Measurements from ENCODE around the gene CIITA. TPM values are rescaled to one million over a fixed set of nuclear protein-coding genes. Genes with fewer than 3 reads are reported as not detected.

CIITA gene
- total RNA-seq, 1 experiment from 2014 or later = not detected

- Histone ChIP-seq H2BK5ac (ENCODE audit: insufficient read length, low read length) (no peak overlapping the region), H4K5ac (ENCODE audit: insufficient read length, low read depth, low read length) (no peak overlapping the region), H2AK5ac (ENCODE audit: insufficient read length, low read length) (no peak overlapping the region), H4K91ac (ENCODE audit: insufficient read length, low read depth, low read length) (no peak overlapping the region), H3K79me2 (ENCODE audit: insufficient read depth, low read length) (no peaks in the 10 kb centered on the region), H3K4me2 (ENCODE audit: insufficient read depth, insufficient read length, low read length) (no peak overlapping the region), H3K18ac (ENCODE audit: insufficient read length, low read depth, low read length) (no peak overlapping the region), H4K8ac (replicated peaks; ENCODE audit: insufficient read length, low read depth, low read length) (no peak overlapping the region), H3K9ac (ENCODE audit: extremely low read depth, insufficient read length, low read length) (no peak overlapping the region), H3K4ac (ENCODE audit: low read depth, low read length) (no peak overlapping the region), H2AFZ (ENCODE audit: low read length) (no peak overlapping the region), H3K23me2 (ENCODE audit: insufficient read length, low read depth, low read length, poor library complexity, severe bottlenecking) (no peaks in the 10 kb centered on the region), H2BK20ac (ENCODE audit: low read depth, low read length, poor library complexity, severe bottlenecking) (no peak overlapping the region), H3K23ac (ENCODE audit: insufficient read length, low read depth, low read length) (no peak overlapping the region), H2BK120ac (ENCODE audit: low read depth, low read length, poor library complexity, severe bottlenecking) (no peak overlapping the region), H3K27ac (ENCODE audit: insufficient read length, low read depth, low read length) (no peak overlapping the region), H3T11ph (ENCODE audit: low read length) (no peak overlapping the region), H3K9me3 (ENCODE audit: control insufficient read depth, low read depth, low read length) (no peaks in the 10 kb centered on the region), H4K20me1 (ENCODE audit: control insufficient read depth, insufficient read depth, insufficient read length) (no peaks in the 10 kb centered on the region), H2BK12ac (ENCODE audit: insufficient read length, low read depth, low read length) (no peak overlapping the region), H3K27me3 (ENCODE audit: insufficient read depth, low read length) (no peaks in the 10 kb centered on the region; the same call in 1 of the 2 replicates), H3K56ac (ENCODE audit: insufficient read length, low read depth, low read length) (no peak overlapping the region), H2BK15ac (ENCODE audit: low read depth, low read length) (no peak overlapping the region), H3K14ac (ENCODE audit: insufficient read depth, low read length) (no peak overlapping the region), H3K79me1 (ENCODE audit: insufficient read depth, low read depth, low read length, poor library complexity, severe bottlenecking) (no peaks in the 10 kb centered on the region), H3K4me1 (ENCODE audit: insufficient read depth, low read length) (no peaks in the 10 kb centered on the region)
- WGBS (ENCODE audit: extremely low coverage, insufficient read length, low lambda C conversion rate) = no CpG with 5 or more reads among the region's 4 CpGs
- H3K4me3 Mint-ChIP-seq = no peak overlapping the region
- H3K36me3 Mint-ChIP-seq (ENCODE audit: insufficient read depth in 1 of 3, low read depth in 3 of 3) = no peaks in the 10 kb centered on the region
- no peaks in the 10 kb centered on the region for H3K4me1 Mint-ChIP-seq
- H3K27me3 Mint-ChIP-seq (ENCODE audit: low read depth) = peaks cover 6% of the 10 kb centered on the region
- no peak overlapping the region for H3K27ac Mint-ChIP-seq
- no peaks in the 10 kb centered on the region for H3K9me3 Mint-ChIP-seq
- TF ChIP-seq CTCF (conservative IDR thresholded peaks at IDR 0.05) = no peak
- DNase-seq = no peak
Observed at GRCh38 chr16:10852286-10852685, 24.7 kb upstream of the CIITA start.
